DOHH2 (cell line): Measurements from ENCODE around the gene YIF1A.

Experiments
- EZH2phosphoT487 ChIP-seq: fragments of 200-600 bp; sonication (generic); IDR thresholded peaks from 2 replicates; pipeline ENCODE4 v1.6.1; 2017; ENCODE audit warnings: borderline replicate concordance, mild to moderate bottlenecking, antibody characterized with exemption, low read length, moderate library complexity, mixed read lengths
- TF ChIP-seq, protein P1 (sequence below): fragments of 200-600 bp; sonication (generic); IDR thresholded peaks from one replicate; pipeline ENCODE4 v1.5.1; 2014; ENCODE audit warnings: antibody characterized with exemption, mild to moderate bottlenecking, low read depth, low read length; ENCODE audit not compliant: poor library complexity, severe bottlenecking

GRCh38 chr11:66328302-66329144 lies 39.6 kb upstream of the YIF1A start:
- TF ChIP-seq, protein P1, sequence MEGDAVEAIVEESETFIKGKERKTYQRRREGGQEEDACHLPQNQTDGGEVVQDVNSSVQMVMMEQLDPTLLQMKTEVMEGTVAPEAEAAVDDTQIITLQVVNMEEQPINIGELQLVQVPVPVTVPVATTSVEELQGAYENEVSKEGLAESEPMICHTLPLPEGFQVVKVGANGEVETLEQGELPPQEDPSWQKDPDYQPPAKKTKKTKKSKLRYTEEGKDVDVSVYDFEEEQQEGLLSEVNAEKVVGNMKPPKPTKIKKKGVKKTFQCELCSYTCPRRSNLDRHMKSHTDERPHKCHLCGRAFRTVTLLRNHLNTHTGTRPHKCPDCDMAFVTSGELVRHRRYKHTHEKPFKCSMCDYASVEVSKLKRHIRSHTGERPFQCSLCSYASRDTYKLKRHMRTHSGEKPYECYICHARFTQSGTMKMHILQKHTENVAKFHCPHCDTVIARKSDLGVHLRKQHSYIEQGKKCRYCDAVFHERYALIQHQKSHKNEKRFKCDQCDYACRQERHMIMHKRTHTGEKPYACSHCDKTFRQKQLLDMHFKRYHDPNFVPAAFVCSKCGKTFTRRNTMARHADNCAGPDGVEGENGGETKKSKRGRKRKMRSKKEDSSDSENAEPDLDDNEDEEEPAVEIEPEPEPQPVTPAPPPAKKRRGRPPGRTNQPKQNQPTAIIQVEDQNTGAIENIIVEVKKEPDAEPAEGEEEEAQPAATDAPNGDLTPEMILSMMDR = peak; percentile 94
- no peak for TF ChIP-seq EZH2phosphoT487
